Vagina (tissue), 2 donors: ENCODE measurements around the gene GBX1. TPM values are rescaled to one million over a fixed set of nuclear protein-coding genes. Genes with fewer than 3 reads are reported as not detected.

Source experiments
- DNase-seq, 2 donors: peaks; one replicate each; pipeline ENCODE4 v3.0.0-alpha.2; 2017; ENCODE audit errors: extremely low spot score in 2 of 2
- H3K27ac ChIP-seq: fragments of 200-600 bp; sonication (generic); one replicate; pipeline ENCODE4 v1.5.1; 2019
- H3K27me3 ChIP-seq: fragments of 200-600 bp; sonication (generic); one replicate; pipeline ENCODE4 v1.5.1; 2019
- H3K36me3 ChIP-seq, 2 donors: fragments of 200-600 bp; sonication (generic); one replicate each; pipeline ENCODE4 v1.5.1; 2017 to 2019
- H3K4me1 ChIP-seq: fragments of 200-600 bp; sonication (generic); one replicate; pipeline ENCODE4 v1.5.1; 2019
- H3K4me3 ChIP-seq, 2 donors: fragments of 200-600 bp; sonication (generic); 1 replicate in 1 of 2; 2 replicates in 1 of 2; pipeline ENCODE4 v1.5.1; 2016 to 2019
- H3K9me3 ChIP-seq: fragments of 200-600 bp; sonication (generic); one replicate; pipeline ENCODE4 v1.5.1; 2019
- POLR2A ChIP-seq, 2 donors: fragments of 450-650 bp; IDR thresholded peaks; one replicate each; pipeline ENCODE4 v1.6.1; 2017; ENCODE audit warnings: antibody characterized with exemption in 2 of 2, mild to moderate bottlenecking in 2 of 2, moderate library complexity in 2 of 2
- POLR2AphosphoS5 ChIP-seq, 2 donors: sonication (generic); formaldehyde crosslinking; IDR thresholded peaks; one replicate each; pipeline ENCODE4 v1.9.0; 2017; ENCODE audit warnings: antibody characterized with exemption in 2 of 2, mild to moderate bottlenecking in 2 of 2, low read depth in 1 of 2; ENCODE audit not compliant: insufficient read depth in 1 of 2
- intact Hi-C: fragments of 100-400 bp; cut with DNase I; formaldehyde crosslinking; loops from one replicate; pipeline ENCODE4 v1.15.1; 2023
- total RNA-seq: library from RNA; depleted of rRNA; stranded (reverse); fragments of >200 nt; gene quantifications from one replicate; pipeline ENCODE4 v1.2.3, GENCODE V29; 2016
- TF ChIP-seq, protein P1 (sequence below), 3 experiments: fragments of 450-650 bp in 2 of 3; fragments of 200-600 bp in 1 of 3; sonication (generic) in 1 of 3; IDR thresholded peaks; one replicate each; pipeline ENCODE4 v1.5.1; 2017 to 2019; ENCODE audit warnings: antibody characterized with exemption in 3 of 3, mild to moderate bottlenecking in 2 of 3, moderate library complexity in 2 of 3

Gene GBX1
- total RNA-seq, 1 donor from 2014 or later: not detected

DNA sequence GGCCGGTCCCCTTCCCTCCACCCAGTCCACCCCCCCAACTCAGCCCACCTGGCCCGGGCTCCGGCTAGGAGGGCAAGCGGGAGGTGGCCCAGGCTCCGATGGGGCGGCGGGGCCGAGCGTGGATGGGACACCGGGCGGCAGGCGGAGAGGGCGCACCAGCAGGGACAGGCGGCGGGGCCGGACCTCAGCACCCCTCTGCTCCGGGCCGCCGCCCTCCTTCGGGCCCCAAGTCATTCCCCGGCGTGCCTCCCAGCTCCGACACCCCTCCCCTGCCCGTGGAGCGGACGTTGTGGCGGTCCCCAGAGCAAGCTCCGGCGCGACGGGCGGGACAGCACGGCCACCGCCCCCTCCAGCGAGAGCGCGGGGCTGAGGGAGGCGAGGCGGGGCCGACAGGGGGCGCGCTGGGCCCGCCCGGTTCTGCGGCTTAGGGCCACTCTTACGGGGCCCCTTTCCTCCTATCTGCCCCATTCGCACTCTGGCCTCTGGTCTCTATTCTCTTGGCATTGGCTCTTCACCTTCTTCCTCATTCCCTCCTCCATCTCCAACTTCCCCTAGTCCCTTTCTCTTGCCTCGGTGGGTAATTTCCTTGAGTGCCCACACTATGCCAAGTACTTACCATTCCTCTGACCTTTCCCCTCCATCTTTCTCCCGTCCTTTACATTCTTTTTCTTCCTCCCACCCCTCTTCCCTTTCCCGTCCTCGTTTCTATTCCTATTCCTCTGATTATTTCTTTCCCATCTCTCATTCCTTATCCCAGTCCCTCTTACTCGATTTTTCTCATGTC is 701 bp upstream of the GBX1 start:
- Histone ChIP-seq H3K4me3 (peak overlapping the region; percentile 38 to 49), H3K9me3 (no peaks in the 10 kb centered on the region), H3K27ac (no peak overlapping the region), H3K36me3 (no peaks in the 10 kb centered on the region), H3K4me1 (peaks cover 18% of the 10 kb centered on the region), H3K27me3 (peaks cover 17% of the 10 kb centered on the region)
- intact Hi-C loops: no loop called here
- no peak for TF ChIP-seq POLR2A (IDR thresholded peaks at IDR 0.05)
- TF ChIP-seq, protein P1, sequence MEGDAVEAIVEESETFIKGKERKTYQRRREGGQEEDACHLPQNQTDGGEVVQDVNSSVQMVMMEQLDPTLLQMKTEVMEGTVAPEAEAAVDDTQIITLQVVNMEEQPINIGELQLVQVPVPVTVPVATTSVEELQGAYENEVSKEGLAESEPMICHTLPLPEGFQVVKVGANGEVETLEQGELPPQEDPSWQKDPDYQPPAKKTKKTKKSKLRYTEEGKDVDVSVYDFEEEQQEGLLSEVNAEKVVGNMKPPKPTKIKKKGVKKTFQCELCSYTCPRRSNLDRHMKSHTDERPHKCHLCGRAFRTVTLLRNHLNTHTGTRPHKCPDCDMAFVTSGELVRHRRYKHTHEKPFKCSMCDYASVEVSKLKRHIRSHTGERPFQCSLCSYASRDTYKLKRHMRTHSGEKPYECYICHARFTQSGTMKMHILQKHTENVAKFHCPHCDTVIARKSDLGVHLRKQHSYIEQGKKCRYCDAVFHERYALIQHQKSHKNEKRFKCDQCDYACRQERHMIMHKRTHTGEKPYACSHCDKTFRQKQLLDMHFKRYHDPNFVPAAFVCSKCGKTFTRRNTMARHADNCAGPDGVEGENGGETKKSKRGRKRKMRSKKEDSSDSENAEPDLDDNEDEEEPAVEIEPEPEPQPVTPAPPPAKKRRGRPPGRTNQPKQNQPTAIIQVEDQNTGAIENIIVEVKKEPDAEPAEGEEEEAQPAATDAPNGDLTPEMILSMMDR (IDR thresholded peaks at IDR 0.05): peak in 2 of 3 experiments; percentile 23 to 30
- no peak for DNase-seq

DNA sequence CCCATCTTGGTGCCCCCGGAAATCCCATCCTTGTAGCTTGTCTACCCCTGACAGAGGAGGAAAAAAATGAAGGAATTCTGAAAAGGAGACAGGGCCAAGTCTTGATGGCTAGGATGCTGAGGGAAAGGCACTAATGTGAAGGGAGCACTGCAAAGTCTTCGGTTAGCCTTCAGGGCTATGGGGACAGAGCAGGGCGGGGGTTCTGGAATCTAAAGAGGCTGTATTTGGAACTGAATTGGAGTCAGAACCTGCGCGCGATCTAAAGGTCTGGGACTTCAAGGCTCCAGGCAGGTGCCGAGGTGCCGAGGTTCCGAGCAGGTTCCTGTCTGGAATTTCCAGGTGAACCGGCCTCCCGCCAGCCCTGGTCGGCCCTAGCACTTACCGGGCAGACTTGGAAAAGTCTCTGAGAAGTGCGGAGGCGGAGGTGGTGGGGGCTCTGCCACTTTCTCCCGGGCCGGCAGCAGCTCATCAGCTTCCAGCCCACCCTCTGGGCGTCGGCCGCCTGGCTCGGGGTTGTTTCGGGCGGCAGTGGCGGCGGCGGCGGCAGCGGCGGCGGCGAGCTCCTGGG is 781 bp downstream of the GBX1 start:
- no peak overlapping the region for H3K27ac ChIP-seq
- H3K4me1 ChIP-seq: peaks cover 18% of the 10 kb centered on the region
- H3K36me3 ChIP-seq: no peaks in the 10 kb centered on the region
- H3K4me3 ChIP-seq: peak overlapping the region; percentile 38 to 49
- DNase-seq: no peak
- TF ChIP-seq, protein P1 (IDR thresholded peaks at IDR 0.05): no peak
- no peak for TF ChIP-seq POLR2A (IDR thresholded peaks at IDR 0.05)
- no peak for TF ChIP-seq POLR2AphosphoS5 (IDR thresholded peaks at IDR 0.05; ENCODE audit: insufficient read depth in 1 of 2, low read depth in 1 of 2)
- peaks cover 17% of the 10 kb centered on the region for H3K27me3 ChIP-seq
- no peaks in the 10 kb centered on the region for H3K9me3 ChIP-seq
- intact Hi-C loops: no loop called here

DNA sequence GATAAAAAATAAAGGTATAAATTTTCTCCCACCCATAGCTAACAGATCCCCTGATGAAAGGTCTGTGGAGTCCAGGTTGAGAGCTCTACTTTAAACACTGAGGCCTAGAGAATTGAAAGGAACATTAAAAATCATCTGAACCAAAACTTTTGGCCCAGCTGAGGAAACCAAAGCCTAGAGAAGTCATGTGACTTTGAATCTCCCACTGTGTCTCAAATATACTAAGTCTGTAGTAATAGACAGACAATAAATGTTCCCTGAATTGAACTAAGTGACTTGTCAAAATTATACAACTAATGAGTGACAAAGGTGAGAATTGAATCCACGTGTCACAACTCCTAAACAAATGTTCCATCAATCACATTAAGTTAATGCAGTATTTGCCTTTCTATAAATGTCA is 5.7 kb downstream of the GBX1 start:
- Histone ChIP-seq H3K36me3 (no peaks in the 10 kb centered on the region), H3K27me3 (peaks cover 11% of the 10 kb centered on the region), H3K9me3 (no peaks in the 10 kb centered on the region), H3K4me3 (no peak overlapping the region), H3K27ac (no peak overlapping the region), H3K4me1 (peaks cover 3% of the 10 kb centered on the region)
- no peak for DNase-seq
- no peak for TF ChIP-seq POLR2A (IDR thresholded peaks at IDR 0.05)
- TF ChIP-seq, protein P1 (IDR thresholded peaks at IDR 0.05): no peak
- intact Hi-C loops: no loop called here

DNA sequence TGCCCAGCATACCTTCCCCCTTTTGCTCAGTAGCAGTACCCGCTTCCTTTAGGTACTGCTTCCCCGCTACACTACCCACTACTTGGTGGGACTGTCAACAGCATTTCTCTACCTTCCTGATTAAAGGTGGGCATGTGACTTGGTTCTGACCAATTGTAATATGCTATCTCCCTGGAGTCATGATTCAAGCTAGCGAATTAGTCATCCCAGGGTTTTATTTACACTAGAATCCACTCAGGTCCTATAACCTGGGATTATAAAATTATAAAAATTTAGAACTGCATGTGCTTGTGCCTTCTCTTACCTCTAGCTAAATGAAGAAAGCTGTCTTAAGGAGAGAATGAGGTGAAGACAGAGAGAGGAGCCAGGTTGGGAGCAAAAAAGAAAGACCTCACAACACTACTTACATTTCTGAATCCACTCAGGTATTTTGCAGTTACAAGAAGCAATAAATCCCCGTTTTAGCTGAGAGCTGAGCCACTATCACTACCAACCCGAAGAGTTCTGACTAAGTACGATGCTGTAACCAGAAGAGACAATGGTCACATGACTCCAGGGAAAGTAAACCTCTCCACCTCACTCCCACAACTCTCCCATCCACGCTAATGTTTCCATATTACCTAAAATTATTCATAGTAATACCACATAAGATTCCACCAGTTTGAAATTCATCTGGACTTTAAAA is 9.7 kb downstream of the GBX1 start:
- intact Hi-C loops: no loop called here
- H3K27me3 ChIP-seq: no peaks in the 10 kb centered on the region
- H3K4me3 ChIP-seq: no peak overlapping the region
- no peak for DNase-seq
- H3K27ac ChIP-seq: no peak overlapping the region
- H3K9me3 ChIP-seq: no peaks in the 10 kb centered on the region
- no peak for TF ChIP-seq POLR2AphosphoS5 (IDR thresholded peaks at IDR 0.05; ENCODE audit: insufficient read depth in 1 of 2, low read depth in 1 of 2)
- no peak for TF ChIP-seq POLR2A (IDR thresholded peaks at IDR 0.05)
- TF ChIP-seq, protein P1 (IDR thresholded peaks at IDR 0.05): no peak
- H3K4me1 ChIP-seq: no peaks in the 10 kb centered on the region
- H3K36me3 ChIP-seq: no peaks in the 10 kb centered on the region
